ENCODE measurements around the gene SNAI3.

Gene SNAI3

GRCh38 chr16:88636488-88637265, 49.6 kb downstream of the SNAI3 start:
- Histone ChIP-seq H3K79me2 (ENCODE audit: insufficient read depth, low read length) (no peaks in the 10 kb centered on the region), H3K4me2 (ENCODE audit: low read depth, low read length, poor library complexity, severe bottlenecking) (no peak overlapping the region), H4K20me1 (ENCODE audit: low read depth, low read length) (no peaks in the 10 kb centered on the region), H3K27ac (ENCODE audit: low read depth, low read length) (no peak overlapping the region), H2AFZ (ENCODE audit: low read depth, low read length, severe bottlenecking) (no peak overlapping the region), H3K9me3 (ENCODE audit: insufficient read depth, low read length) (peaks cover 14% of the 10 kb centered on the region; the same call in 1 of the 2 replicates), H3K9me2 (replicated peaks; ENCODE audit: insufficient read depth, low read length) (no peaks in the 10 kb centered on the region), H3K27me3 (ENCODE audit: low read length) (no peaks in the 10 kb centered on the region), H3K36me3 (ENCODE audit: low read length) (no peaks in the 10 kb centered on the region), H3F3A (ENCODE audit: insufficient read depth) (peaks cover 25% of the 10 kb centered on the region), H3K4me3 (ENCODE audit: insufficient read depth, low read length, poor library complexity, severe bottlenecking) (no peak overlapping the region), H3K9ac (ENCODE audit: low read length) (no peak overlapping the region)
- TF ChIP-seq CTCF (IDR thresholded peaks at IDR 0.05; ENCODE audit: insufficient read depth, low read length, poor library complexity, severe bottlenecking) (no peak), EZH2phosphoT487 (conservative IDR thresholded peaks at IDR 0.05; ENCODE audit: low read length) (no peak)

GRCh38 chr16:88635671-88636319, 50.5 kb downstream of the SNAI3 start:
- H3K9ac ChIP-seq (ENCODE audit: low read length), result no peak overlapping the region
- H3K79me2 ChIP-seq (ENCODE audit: insufficient read depth, low read length), result no peaks in the 10 kb centered on the region
- no peaks in the 10 kb centered on the region for H3K36me3 ChIP-seq (ENCODE audit: low read length)
- H3K9me3 ChIP-seq (ENCODE audit: insufficient read depth, low read length), result peaks cover 14% of the 10 kb centered on the region; the same call in 1 of the 2 replicates
- TF ChIP-seq CTCF (IDR thresholded peaks at IDR 0.05; ENCODE audit: insufficient read depth, low read length, poor library complexity, severe bottlenecking) (no peak), EZH2phosphoT487 (conservative IDR thresholded peaks at IDR 0.05; ENCODE audit: low read length) (no peak)
- no peaks in the 10 kb centered on the region for H3K27me3 ChIP-seq (ENCODE audit: low read length)
- peaks cover 25% of the 10 kb centered on the region for H3F3A ChIP-seq (ENCODE audit: insufficient read depth)
- H3K4me2 ChIP-seq (ENCODE audit: low read depth, low read length, poor library complexity, severe bottlenecking), result no peak overlapping the region
- H4K20me1 ChIP-seq (ENCODE audit: low read depth, low read length), result no peaks in the 10 kb centered on the region
- H3K4me3 ChIP-seq (ENCODE audit: insufficient read depth, low read length, poor library complexity, severe bottlenecking), result no peak overlapping the region
- no peaks in the 10 kb centered on the region for H3K9me2 ChIP-seq (replicated peaks; ENCODE audit: insufficient read depth, low read length)
- H2AFZ ChIP-seq (ENCODE audit: low read depth, low read length, severe bottlenecking), result no peak overlapping the region
- no peak overlapping the region for H3K27ac ChIP-seq (ENCODE audit: low read depth, low read length)

GRCh38 chr16:88634994-88635670, 51.2 kb downstream of the SNAI3 start:
- Histone ChIP-seq H3K36me3 (ENCODE audit: low read length) (no peaks in the 10 kb centered on the region), H4K20me1 (ENCODE audit: low read depth, low read length) (no peaks in the 10 kb centered on the region), H3K9ac (ENCODE audit: low read length) (no peak overlapping the region), H3K27me3 (ENCODE audit: low read length) (no peaks in the 10 kb centered on the region), H3F3A (ENCODE audit: insufficient read depth) (peaks cover 25% of the 10 kb centered on the region), H3K9me2 (replicated peaks; ENCODE audit: insufficient read depth, low read length) (no peaks in the 10 kb centered on the region), H3K9me3 (ENCODE audit: insufficient read depth, low read length) (peaks cover 14% of the 10 kb centered on the region; the same call in 1 of the 2 replicates), H2AFZ (ENCODE audit: low read depth, low read length, severe bottlenecking) (no peak overlapping the region), H3K4me2 (ENCODE audit: low read depth, low read length, poor library complexity, severe bottlenecking) (peak overlapping the region; percentile 47), H3K27ac (ENCODE audit: low read depth, low read length) (no peak overlapping the region; the same call in 1 of the 2 replicates), H3K4me3 (ENCODE audit: insufficient read depth, low read length, poor library complexity, severe bottlenecking) (no peak overlapping the region), H3K79me2 (ENCODE audit: insufficient read depth, low read length) (no peaks in the 10 kb centered on the region)
- TF ChIP-seq CTCF (IDR thresholded peaks at IDR 0.05; ENCODE audit: insufficient read depth, low read length, poor library complexity, severe bottlenecking) (no peak), EZH2phosphoT487 (conservative IDR thresholded peaks at IDR 0.05; ENCODE audit: low read length) (no peak)

Measured in SU-DHL-6 (cell line).